Thoracic aorta (tissue), 2 donors: Measurements from ENCODE around the gene JUP. TPM values are rescaled to one million over a fixed set of nuclear protein-coding genes. Genes with fewer than 3 reads are reported as not detected.
"Not testable (repeated sequence)": the region's sequence is repeated elsewhere in the genome, so short reads cannot be mapped to it uniquely, and the experiment has no call there.

Experiments
- ATAC-seq: fragments of 150-250 bp; one replicate; pipeline ENCODE4 v1.8.0; 2017; ENCODE audit warnings: low read depth; ENCODE audit not compliant: insufficient number of reproducible peaks, low FRiP score
- DNase-seq: peaks from one replicate; pipeline ENCODE4 v3.0.0-alpha.2; 2020; ENCODE audit warnings: low spot score
- H3K27ac ChIP-seq, 2 donors: fragments of 200-600 bp; sonication (generic); 1 replicate in 1 of 2; 2 replicates in 1 of 2; pipeline ENCODE4 v1.5.1; 2016; ENCODE audit warnings: mild to moderate bottlenecking in 2 of 2, moderate library complexity in 2 of 2
- H3K27me3 ChIP-seq: fragments of 200-600 bp; sonication (generic); replicated peaks from 2 replicates; pipeline ENCODE4 v1.6.0; 2016; ENCODE audit warnings: mild to moderate bottlenecking; ENCODE audit not compliant: insufficient read depth
- H3K36me3 ChIP-seq: fragments of 200-600 bp; sonication (generic); one replicate; pipeline ENCODE4 v1.5.1; 2016
- H3K4me1 ChIP-seq, 2 donors: fragments of 200-600 bp; sonication (generic); 1 replicate in 1 of 2; 2 replicates in 1 of 2; pipeline versions ENCODE4 v1.5.1 to v1.6.0; 2016; ENCODE audit warnings: low read depth in 2 of 2, mild to moderate bottlenecking in 1 of 2; ENCODE audit not compliant: control insufficient read depth in 1 of 2
- H3K4me3 ChIP-seq: fragments of 200-600 bp; sonication (generic); 2 replicates; pipeline ENCODE4 v1.5.1; 2016; ENCODE audit warnings: mild to moderate bottlenecking
- H3K9me3 ChIP-seq: fragments of 200-600 bp; sonication (generic); 2 replicates; pipeline ENCODE4 v1.5.1; 2016
- total RNA-seq, 2 donors: library from RNA; depleted of rRNA; stranded (reverse); fragments of >200 nt; gene quantifications; one replicate each; pipeline versions ENCODE4 v1.1.0 to v1.2.3, GENCODE V29; 2016
- TF ChIP-seq, protein P1 (sequence below): fragments of 200-600 bp; sonication (generic); IDR thresholded peaks from one replicate; pipeline ENCODE4 v1.5.1; 2019; ENCODE audit warnings: antibody characterized with exemption

The JUP gene
- total RNA-seq, result 10 to 100 TPM; 82.4 to 98.7 TPM

DNA sequence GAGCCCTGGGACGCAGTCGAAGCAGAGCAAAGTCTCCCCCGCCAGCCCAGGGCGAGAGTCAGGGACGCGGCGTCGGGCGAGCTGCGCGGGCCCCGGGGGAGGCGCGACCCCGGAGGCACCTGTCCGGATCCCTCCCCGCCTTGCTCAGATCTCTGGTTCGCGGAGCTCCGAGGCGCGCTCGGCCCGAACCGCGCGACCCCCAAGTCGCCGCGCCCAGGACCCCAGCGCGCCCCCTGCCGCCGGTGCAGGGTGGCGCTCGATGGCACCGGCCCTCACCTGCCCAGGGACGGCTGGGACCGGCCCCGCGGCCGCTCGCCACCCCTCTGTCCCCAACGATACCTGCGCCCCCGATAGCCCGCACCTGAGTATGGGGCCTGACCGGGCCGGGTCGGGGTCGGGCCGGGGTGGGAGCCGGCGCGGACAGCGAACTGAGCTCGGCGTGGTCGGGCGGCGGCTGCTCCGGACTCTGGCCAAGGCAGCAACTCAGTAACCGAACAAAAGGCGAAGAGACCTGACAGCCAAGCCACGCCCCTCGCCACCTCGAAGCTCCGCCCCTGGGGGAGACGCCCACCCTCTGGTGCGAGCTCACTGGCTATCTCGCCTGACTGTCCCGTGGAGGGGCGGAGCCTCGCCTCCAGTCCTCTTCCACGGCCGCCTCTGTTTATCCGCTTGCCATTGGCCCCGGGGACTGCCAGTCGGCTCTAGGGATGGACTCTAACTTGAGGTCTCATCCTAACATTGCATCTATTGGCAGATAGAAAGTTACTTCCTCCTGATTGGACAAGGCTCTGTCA, at the start of gene JUP:
TSS of gene JUP (minus strand) at position 485 of the 794 bp plus-strand sequence. CDS start 14,857 bp downstream, outside the sequence.
- H3K4me1 ChIP-seq, result peaks cover 26 to 44% of the 10 kb centered on the region in 2 donors
- peak within 1 kb of the TSS; percentile 42 to 58 for H3K27ac ChIP-seq
- ATAC-seq, result peak; percentile 85
- peak within 1 kb of the TSS; percentile 88 for H3K4me3 ChIP-seq
- H3K36me3 ChIP-seq, result no peaks in the 10 kb centered on the region
- no peaks in the 10 kb centered on the region for H3K9me3 ChIP-seq
- TF ChIP-seq, protein P1, sequence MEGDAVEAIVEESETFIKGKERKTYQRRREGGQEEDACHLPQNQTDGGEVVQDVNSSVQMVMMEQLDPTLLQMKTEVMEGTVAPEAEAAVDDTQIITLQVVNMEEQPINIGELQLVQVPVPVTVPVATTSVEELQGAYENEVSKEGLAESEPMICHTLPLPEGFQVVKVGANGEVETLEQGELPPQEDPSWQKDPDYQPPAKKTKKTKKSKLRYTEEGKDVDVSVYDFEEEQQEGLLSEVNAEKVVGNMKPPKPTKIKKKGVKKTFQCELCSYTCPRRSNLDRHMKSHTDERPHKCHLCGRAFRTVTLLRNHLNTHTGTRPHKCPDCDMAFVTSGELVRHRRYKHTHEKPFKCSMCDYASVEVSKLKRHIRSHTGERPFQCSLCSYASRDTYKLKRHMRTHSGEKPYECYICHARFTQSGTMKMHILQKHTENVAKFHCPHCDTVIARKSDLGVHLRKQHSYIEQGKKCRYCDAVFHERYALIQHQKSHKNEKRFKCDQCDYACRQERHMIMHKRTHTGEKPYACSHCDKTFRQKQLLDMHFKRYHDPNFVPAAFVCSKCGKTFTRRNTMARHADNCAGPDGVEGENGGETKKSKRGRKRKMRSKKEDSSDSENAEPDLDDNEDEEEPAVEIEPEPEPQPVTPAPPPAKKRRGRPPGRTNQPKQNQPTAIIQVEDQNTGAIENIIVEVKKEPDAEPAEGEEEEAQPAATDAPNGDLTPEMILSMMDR, result peak; percentile 55
- peak; percentile 98 for DNase-seq
- H3K27me3 ChIP-seq, result no peaks in the 10 kb centered on the region

DNA sequence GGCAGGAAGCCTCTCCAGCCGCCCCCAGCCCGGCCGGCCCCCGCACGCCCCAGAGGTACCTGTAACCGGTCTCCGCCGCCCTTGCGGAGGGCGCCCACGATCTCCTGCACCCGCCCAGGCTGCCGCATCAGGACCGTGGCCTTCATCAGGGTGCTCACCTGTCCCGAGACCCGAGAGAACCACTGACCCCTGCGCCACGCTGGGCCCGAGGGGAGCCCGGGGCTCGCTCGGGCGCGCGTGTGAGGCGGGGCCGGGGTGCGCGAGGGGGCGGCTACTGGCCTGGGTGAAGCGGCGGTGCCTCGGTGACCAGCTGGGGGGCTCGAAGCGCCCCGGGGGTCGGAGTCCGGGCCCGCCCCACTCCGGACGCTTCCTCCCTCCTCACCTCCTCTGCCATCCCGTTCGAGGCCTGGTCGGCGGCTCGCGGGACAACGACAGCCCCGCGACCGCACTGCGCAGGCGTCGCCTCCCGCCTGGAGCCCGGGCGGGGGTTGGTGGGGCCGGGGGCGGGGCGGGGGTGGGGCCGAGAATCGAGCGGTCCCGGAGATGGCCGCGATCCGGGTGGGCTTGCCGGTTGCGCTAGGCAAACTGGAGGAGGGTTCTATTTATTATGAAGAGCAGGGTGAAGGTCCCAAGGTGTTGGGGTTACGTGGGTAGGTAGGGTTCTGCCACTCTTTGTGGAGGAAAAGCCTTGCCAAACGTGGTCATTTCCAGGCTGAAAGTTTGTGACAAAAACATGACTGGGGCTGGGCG, 49.5 kb upstream of the JUP start, which contains the start of gene NT5C3B:
TSS of gene NT5C3B (minus strand) at position 433 of the 750 bp plus-strand sequence. CDS start at position 394, 39 bp downstream.
- TF ChIP-seq, protein P1, result no peak
- ATAC-seq (peak; percentile 83), DNase-seq (no peak)
- Histone ChIP-seq H3K4me1 (peaks cover 5 to 17% of the 10 kb centered on the region in 2 donors), H3K36me3 (peaks cover 12% of the 10 kb centered on the region), H3K27me3 (no peaks in the 10 kb centered on the region), H3K27ac (peak within 1 kb of the TSS; percentile 75 to 87), H3K9me3 (no peaks in the 10 kb centered on the region), H3K4me3 (peak within 1 kb of the TSS; percentile 99)

DNA sequence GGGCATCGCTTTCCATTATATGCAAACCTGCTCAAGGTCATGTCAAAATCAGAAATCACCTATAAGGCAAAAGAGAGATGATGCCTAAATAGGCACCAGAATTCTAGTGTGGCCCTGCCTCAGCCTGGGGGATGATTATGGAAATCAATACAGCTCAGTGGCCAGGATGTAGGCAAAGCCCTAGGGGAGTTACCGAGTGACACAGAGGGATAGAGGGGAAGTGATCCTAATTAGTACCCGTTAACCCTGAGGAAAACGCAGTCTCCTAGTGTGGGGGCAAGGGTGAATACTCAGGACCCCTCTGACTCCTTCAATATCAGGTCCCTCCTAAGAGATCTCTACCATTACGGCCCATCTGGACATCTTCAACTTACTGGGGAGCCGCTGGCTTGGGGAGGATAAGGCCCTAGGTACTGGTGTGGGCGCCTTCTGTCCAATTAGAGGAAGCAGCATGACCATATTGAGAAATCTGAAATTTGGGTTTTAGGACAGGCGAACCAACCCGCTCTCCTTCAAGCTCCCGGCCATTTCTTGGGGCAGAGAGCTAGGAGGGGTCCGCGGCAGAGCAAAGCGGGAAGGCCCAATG, 48.8 kb upstream of the JUP start:
- peaks cover 19% of the 10 kb centered on the region for H3K36me3 ChIP-seq
- TF ChIP-seq, protein P1, result no peak
- no peaks in the 10 kb centered on the region for H3K27me3 ChIP-seq
- H3K4me1 ChIP-seq, result peaks cover 5 to 17% of the 10 kb centered on the region in 2 donors
- DNase-seq, result no peak
- H3K9me3 ChIP-seq, result no peaks in the 10 kb centered on the region
- peak overlapping the region; percentile 99 for H3K4me3 ChIP-seq
- ATAC-seq, result no peak
- H3K27ac ChIP-seq, result peak overlapping the region; percentile 75 to 87

DNA sequence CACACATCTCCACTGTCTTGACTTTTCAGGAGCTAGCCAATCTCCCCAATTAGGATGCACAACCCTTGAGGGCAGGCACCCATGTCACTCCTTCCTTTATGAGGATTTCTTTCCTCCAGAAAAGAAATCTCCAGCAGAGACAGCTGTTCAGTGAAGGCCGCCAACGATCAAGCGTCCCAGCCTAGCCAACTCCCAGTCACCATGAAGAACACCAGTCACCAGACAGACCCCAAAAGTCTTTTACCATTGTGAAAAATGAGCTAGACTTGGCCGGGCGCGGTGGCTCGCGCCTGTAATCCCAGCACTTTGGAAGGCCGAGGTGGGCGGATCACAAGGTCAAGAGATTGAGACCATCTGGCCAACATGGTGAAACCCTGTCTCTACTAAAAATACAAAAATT, 43.5 kb upstream of the JUP start:
- not testable (repeated sequence) for H3K27me3 ChIP-seq, H3K27ac ChIP-seq, H3K4me1 ChIP-seq, H3K9me3 ChIP-seq, H3K4me3 ChIP-seq, DNase-seq, ATAC-seq
- peaks cover 48% of the 10 kb centered on the region for H3K36me3 ChIP-seq

DNA sequence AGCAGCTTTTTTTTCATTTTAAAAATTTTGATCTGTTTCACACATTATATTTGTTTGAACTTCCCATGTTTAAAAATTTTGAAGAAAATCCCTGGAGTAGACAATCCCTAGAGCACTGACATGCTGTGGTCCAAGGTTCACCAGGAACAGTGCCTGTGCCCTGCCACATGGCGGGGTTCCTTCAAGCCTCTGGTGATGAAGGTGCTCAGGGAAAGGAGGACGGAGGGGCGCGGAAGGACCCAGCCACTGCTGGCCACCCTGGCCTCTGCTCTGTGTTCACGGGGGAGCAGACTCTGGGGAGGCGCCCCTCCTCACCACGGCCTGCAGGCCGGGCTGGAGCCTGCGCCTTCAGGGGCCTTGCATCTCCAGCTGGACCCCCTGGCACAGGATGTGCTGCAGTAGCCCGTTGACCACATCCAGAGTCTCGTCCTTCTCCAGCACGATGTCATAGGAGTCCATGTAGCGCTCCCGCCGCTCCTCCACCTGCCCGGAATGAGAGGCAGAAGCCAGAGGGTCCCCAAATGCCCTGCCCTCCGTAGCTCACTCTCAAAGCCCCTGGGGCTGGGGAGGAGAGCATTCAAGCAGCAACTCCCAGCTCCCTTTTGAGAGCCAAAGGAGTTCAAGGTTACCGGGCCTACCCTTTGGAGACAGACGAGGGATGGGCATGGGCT, 38.8 kb upstream of the JUP start:
- TF ChIP-seq, protein P1, result no peak
- ATAC-seq, result no peak
- H3K9me3 ChIP-seq, result no peaks in the 10 kb centered on the region
- H3K4me3 ChIP-seq, result no peak overlapping the region
- no peak for DNase-seq
- peaks cover 29% of the 10 kb centered on the region for H3K36me3 ChIP-seq
- H3K27me3 ChIP-seq, result no peaks in the 10 kb centered on the region
- no peaks in the 10 kb centered on the region for H3K4me1 ChIP-seq
- no peak overlapping the region for H3K27ac ChIP-seq
